Transverse colon (tissue), 4 donors: ENCODE data around the gene TOM1L2.

Source experiments
- POLR2A ChIP-seq: fragments of 450-650 bp; IDR thresholded peaks from one replicate; pipeline ENCODE4 v1.6.1; 2016; ENCODE audit warnings: antibody characterized with exemption, mild to moderate bottlenecking, moderate library complexity
- POLR2AphosphoS5 ChIP-seq, 3 donors: sonication (generic); formaldehyde crosslinking; IDR thresholded peaks; one replicate each; pipeline ENCODE4 v1.6.1; 2016; ENCODE audit warnings: antibody characterized with exemption in 3 of 3
- TF ChIP-seq, protein P1 (sequence below), 5 experiments: fragments of 200-600 bp in 3 of 5; fragments of 450-650 bp in 2 of 5; sonication (generic) in 3 of 5; IDR thresholded peaks; 1 replicate in 2 of 5; 2 replicates in 3 of 5; pipeline ENCODE4 v1.5.1; 2016 to 2017; ENCODE audit warnings: antibody characterized with exemption in 5 of 5, inconsistent platforms in 3 of 5, mild to moderate bottlenecking in 2 of 5, moderate library complexity in 1 of 5

DNA sequence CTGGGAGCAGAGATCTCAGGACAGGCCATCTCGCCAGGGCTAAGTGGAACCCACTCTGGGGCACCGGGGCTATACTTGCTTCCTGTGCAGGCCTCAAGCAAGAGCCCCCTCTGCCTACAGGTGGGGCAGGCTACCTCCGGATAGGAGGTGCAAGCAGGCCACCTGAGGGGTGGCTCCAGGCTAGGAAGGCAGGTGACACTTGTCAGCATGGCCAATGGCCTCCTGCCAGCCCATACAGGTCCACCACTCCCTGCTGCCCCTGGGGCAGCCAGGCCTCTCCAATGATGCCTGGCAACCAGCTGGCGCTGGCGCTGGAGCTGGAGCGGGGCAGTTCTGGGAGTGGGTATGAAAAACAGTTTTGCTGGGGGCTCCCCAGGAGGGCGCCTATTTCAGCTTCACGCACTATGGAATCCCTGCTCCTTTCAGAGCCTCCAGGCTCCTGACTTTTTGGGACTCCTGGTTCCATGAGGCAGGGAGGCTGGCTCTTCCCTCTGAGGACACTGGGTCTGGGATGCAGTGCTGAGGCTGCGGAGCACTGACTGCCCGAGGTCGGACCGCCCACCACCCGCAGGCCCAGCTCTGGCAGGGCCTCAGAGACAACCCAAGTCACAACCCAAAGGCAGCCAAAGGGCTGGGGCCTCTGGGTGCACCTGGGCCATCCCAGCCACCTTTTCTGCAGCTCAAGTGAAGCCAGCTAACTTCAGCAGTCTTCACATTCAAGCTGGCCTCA is 127.0 kb downstream of the TOM1L2 start:
- TF ChIP-seq, protein P1, sequence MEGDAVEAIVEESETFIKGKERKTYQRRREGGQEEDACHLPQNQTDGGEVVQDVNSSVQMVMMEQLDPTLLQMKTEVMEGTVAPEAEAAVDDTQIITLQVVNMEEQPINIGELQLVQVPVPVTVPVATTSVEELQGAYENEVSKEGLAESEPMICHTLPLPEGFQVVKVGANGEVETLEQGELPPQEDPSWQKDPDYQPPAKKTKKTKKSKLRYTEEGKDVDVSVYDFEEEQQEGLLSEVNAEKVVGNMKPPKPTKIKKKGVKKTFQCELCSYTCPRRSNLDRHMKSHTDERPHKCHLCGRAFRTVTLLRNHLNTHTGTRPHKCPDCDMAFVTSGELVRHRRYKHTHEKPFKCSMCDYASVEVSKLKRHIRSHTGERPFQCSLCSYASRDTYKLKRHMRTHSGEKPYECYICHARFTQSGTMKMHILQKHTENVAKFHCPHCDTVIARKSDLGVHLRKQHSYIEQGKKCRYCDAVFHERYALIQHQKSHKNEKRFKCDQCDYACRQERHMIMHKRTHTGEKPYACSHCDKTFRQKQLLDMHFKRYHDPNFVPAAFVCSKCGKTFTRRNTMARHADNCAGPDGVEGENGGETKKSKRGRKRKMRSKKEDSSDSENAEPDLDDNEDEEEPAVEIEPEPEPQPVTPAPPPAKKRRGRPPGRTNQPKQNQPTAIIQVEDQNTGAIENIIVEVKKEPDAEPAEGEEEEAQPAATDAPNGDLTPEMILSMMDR (IDR thresholded peaks at IDR 0.05) = no peak
- no peak for TF ChIP-seq POLR2A
- no peak for TF ChIP-seq POLR2AphosphoS5 (IDR thresholded peaks at IDR 0.05)
